HG02610 (cell line): ENCODE results near the gene NOXA1.

Source experiments
- ATAC-seq: cut with Tn5 transposase; IDR thresholded peaks from one replicate; pipeline ENCODE4 v1.9.1; 2021; ENCODE audit warnings: mild to moderate bottlenecking, moderate library complexity; ENCODE audit not compliant: unreplicated experiment

The NOXA1 gene

DNA sequence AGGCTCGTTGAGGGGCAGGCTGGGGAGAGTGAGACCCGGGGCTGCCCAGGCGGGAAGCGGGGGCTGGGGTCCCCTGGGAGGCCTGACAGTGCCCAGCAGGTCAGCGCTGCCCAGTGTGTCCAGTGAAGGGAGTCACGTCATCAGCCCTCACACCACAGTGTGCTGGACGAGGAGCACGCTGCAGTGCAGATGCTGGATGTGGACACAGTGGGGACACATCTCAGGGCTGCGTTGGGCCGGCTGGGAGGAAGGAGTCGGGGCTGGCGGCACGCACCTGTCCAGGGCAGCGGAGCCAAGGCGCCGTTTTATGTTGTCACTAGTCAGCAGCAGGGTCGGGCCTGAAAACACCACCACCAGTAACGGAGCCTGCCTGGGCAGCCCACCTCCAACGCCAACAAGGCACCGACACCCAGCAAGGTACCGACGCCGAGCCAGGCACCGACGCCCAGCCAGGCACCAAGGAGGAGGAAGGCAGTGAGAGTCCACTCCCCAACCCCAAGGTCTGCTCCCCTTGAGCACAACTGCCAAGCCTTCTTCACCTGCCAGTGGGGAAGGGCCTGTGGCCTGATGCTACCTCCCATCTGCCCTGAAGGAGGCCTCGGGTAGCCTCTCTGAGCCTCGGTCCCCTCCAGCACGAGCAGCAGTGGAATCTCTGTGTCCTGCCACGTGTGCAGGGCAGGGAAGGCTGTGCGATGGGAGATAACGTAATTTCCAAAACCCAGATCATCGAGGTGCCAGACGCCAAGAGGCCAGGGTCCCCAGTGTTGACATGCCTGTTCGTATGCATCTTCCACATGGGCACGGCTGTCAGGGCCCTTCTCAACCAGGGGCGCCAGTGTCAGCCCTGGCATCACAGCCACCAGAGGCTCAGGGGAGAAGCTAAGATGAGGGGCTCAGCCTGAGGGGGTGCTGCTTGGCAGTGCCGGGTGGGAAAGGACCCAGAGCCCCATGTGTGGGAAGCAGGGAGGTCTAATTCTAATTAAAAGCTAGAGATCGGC, 57.8 kb downstream of the NOXA1 start:
- no peak for ATAC-seq

DNA sequence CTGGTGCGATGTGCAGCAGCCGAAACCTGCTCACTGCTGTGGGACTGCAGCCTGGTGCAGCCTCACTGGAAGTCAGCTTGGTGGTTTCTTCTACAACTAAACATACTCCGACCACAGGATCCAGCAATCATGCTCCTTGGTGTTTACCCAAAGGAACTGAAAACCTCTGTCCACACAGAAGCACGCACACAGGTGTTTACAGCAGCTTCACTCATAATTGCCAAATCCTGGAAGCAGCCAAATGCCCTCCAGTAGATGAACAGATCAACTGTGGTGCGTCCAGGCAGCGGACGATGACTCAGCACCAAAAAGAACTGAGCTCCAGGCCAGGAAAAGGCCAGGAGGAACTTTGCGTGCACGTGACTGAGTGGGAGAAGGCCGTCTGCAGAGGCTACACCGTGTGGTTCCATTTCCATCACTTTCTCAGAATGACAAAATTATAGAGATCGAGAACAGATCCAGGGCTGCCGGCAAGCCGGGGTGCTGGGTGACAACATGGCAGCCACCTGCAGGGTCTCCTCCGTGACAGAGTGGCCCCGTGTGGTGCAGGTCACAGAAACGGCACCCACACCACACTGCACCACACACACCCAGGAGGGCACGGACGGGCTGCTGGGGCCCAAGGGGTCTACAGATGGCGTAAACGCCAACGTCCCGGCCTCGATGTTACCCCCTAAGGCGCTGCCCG, 59.0 kb downstream of the NOXA1 start:
- ATAC-seq = no peak
